ENCODE measurements around the gene AGGF1.
A peak's percentile ranks its signal among the peaks of the same experiment; 100 is the strongest.

Gene AGGF1

GRCh38 chr5:77024490-77024889, 5.7 kb upstream of the AGGF1 start:
- H3K9ac ChIP-seq (ENCODE audit: low read length): no peak overlapping the region
- TF ChIP-seq EZH2phosphoT487 (conservative IDR thresholded peaks at IDR 0.05; ENCODE audit: low read length) (no peak), CTCF (IDR thresholded peaks at IDR 0.05; ENCODE audit: insufficient read depth, low read length, poor library complexity, severe bottlenecking) (no peak)
- no peaks in the 10 kb centered on the region for H3K27me3 ChIP-seq (ENCODE audit: low read length)
- H3K9me3 ChIP-seq (ENCODE audit: insufficient read depth, low read length): peaks cover 14% of the 10 kb centered on the region; the same call in 1 of the 2 replicates
- no peak overlapping the region for H3K4me2 ChIP-seq (ENCODE audit: low read depth, low read length, poor library complexity, severe bottlenecking)
- no peaks in the 10 kb centered on the region for H3F3A ChIP-seq (ENCODE audit: insufficient read depth)
- no peaks in the 10 kb centered on the region for H3K79me2 ChIP-seq (ENCODE audit: insufficient read depth, low read length)
- H3K9me2 ChIP-seq (replicated peaks; ENCODE audit: insufficient read depth, low read length): no peaks in the 10 kb centered on the region
- H4K20me1 ChIP-seq (ENCODE audit: low read depth, low read length): no peaks in the 10 kb centered on the region
- no peak overlapping the region for H2AFZ ChIP-seq (ENCODE audit: low read depth, low read length, severe bottlenecking)
- H3K27ac ChIP-seq (ENCODE audit: low read depth, low read length): no peak overlapping the region
- H3K36me3 ChIP-seq (ENCODE audit: low read length): 0 out of 2 replicates have a peak, but pooled peaks cover 4% of the 10 kb centered on the region
- no peak overlapping the region for H3K4me3 ChIP-seq (ENCODE audit: insufficient read depth, low read length, poor library complexity, severe bottlenecking)

GRCh38 chr5:77028631-77029375, 1.4 kb upstream of the AGGF1 start:
- H3K4me3 ChIP-seq (ENCODE audit: insufficient read depth, low read length, poor library complexity, severe bottlenecking): peak overlapping the region; percentile 1
- H3K27ac ChIP-seq (ENCODE audit: low read depth, low read length): no peak overlapping the region
- H3K9ac ChIP-seq (ENCODE audit: low read length): no peak overlapping the region
- peaks cover 34% of the 10 kb centered on the region for H3K79me2 ChIP-seq (ENCODE audit: insufficient read depth, low read length)
- H3K9me2 ChIP-seq (replicated peaks; ENCODE audit: insufficient read depth, low read length): no peaks in the 10 kb centered on the region
- peak overlapping the region; percentile 95 for H2AFZ ChIP-seq (ENCODE audit: low read depth, low read length, severe bottlenecking)
- no peak overlapping the region for H3K4me2 ChIP-seq (ENCODE audit: low read depth, low read length, poor library complexity, severe bottlenecking)
- no peaks in the 10 kb centered on the region; the same call in none of the 2 replicates for H3F3A ChIP-seq (ENCODE audit: insufficient read depth)
- H3K9me3 ChIP-seq (ENCODE audit: insufficient read depth, low read length): peaks cover 17% of the 10 kb centered on the region; the same call in 1 of the 2 replicates
- H4K20me1 ChIP-seq (ENCODE audit: low read depth, low read length): no peaks in the 10 kb centered on the region
- H3K36me3 ChIP-seq (ENCODE audit: low read length): peaks cover 4% of the 10 kb centered on the region; the same call in 1 of the 2 replicates
- H3K27me3 ChIP-seq (ENCODE audit: low read length): no peaks in the 10 kb centered on the region
- TF ChIP-seq CTCF (IDR thresholded peaks at IDR 0.05; ENCODE audit: insufficient read depth, low read length, poor library complexity, severe bottlenecking) (no peak), EZH2phosphoT487 (conservative IDR thresholded peaks at IDR 0.05; ENCODE audit: low read length) (no peak)

GRCh38 chr5:77029376-77029885, 773 bp upstream of the AGGF1 start:
- no peak for TF ChIP-seq CTCF (IDR thresholded peaks at IDR 0.05; ENCODE audit: insufficient read depth, low read length, poor library complexity, severe bottlenecking)
- TF ChIP-seq EZH2phosphoT487 (conservative IDR thresholded peaks at IDR 0.05; ENCODE audit: low read length): no peak
- Histone ChIP-seq H2AFZ (ENCODE audit: low read depth, low read length, severe bottlenecking) (peak overlapping the region; percentile 95), H3K27me3 (ENCODE audit: low read length) (no peaks in the 10 kb centered on the region), H3K27ac (ENCODE audit: low read depth, low read length) (peak overlapping the region; percentile 40; the same call in 1 of the 2 replicates), H3K9ac (ENCODE audit: low read length) (peak overlapping the region; percentile 90; the same call in 1 of the 2 replicates), H4K20me1 (ENCODE audit: low read depth, low read length) (no peaks in the 10 kb centered on the region), H3K79me2 (ENCODE audit: insufficient read depth, low read length) (peaks cover 40% of the 10 kb centered on the region), H3F3A (ENCODE audit: insufficient read depth) (no peaks in the 10 kb centered on the region; the same call in none of the 2 replicates), H3K36me3 (ENCODE audit: low read length) (peaks cover 9% of the 10 kb centered on the region; the same call in 1 of the 2 replicates), H3K4me2 (ENCODE audit: low read depth, low read length, poor library complexity, severe bottlenecking) (peak overlapping the region; percentile 72), H3K4me3 (ENCODE audit: insufficient read depth, low read length, poor library complexity, severe bottlenecking) (peak overlapping the region; percentile 70), H3K9me2 (replicated peaks; ENCODE audit: insufficient read depth, low read length) (no peaks in the 10 kb centered on the region), H3K9me3 (ENCODE audit: insufficient read depth, low read length) (peaks cover 17% of the 10 kb centered on the region; the same call in 1 of the 2 replicates)
